ENCODE measurements around the gene MATCAP1. TPM values are rescaled to one million over a fixed set of nuclear protein-coding genes. Genes with fewer than 3 reads are reported as not detected.
A peak's percentile ranks its signal among the peaks of the same experiment; 100 is the strongest.

Gene MATCAP1
- total and polyA plus RNA-seq, 10 of the 15 experiments (the other 5 are each of a cell fraction or from before 2014, with no cell fraction given): 2.8 to 25.8 (median 8.6) TPM

- Histone ChIP-seq H3K9ac (ENCODE audit: control insufficient read depth, insufficient read depth, low read length) (no peak overlapping the region), H3K27me3 (replicated peaks in 1 of 2; ENCODE audit: control insufficient read depth in 2 of 2, insufficient read depth in 2 of 2, low read length in 1 of 2) (peaks cover 2 to 18% of the 10 kb centered on the region in 2 experiments), H3K4me2 (ENCODE audit: control insufficient read depth, insufficient read depth) (no peak overlapping the region), H3K4me1 (ENCODE audit: control insufficient read depth, insufficient read depth, low read length) (peaks cover 48% of the 10 kb centered on the region), H3K79me2 (ENCODE audit: control insufficient read depth, insufficient read depth, low read length) (no peaks in the 10 kb centered on the region; the same call in 1 of the 2 replicates), H3K36me3 (ENCODE audit: control insufficient read depth in 2 of 2, insufficient read depth in 2 of 2, low read length in 1 of 2) (no peaks in the 10 kb centered on the region), H2AFZ (ENCODE audit: control insufficient read depth, low read depth, low read length) (no peak overlapping the region), H4K20me1 (ENCODE audit: control insufficient read depth, insufficient read depth) (no peaks in the 10 kb centered on the region; the same call in 1 of the 2 replicates), H3K4me3 (no peak overlapping the region), H3K9me3 (replicated peaks; ENCODE audit: control insufficient read depth, insufficient read depth, low read length) (no peaks in the 10 kb centered on the region; the same call in 2 of the 3 replicates), H3K27ac (ENCODE audit: control insufficient read depth, insufficient read depth) (no peak overlapping the region)
- ChIA-PET POLR2A (no interaction called here), CTCF (interaction anchor here (0.9 kb wide), 1 partner anchor 9 kb away, joined by 3 read pairs; no protein-coding TSS in a partner anchor), SMC1A (ENCODE audit: uncharacterized antibody, unreplicated experiment) (no interaction called here), RAD21 (ENCODE audit: unreplicated experiment) (no interaction called here)
- intact Hi-C loops (cut with micrococcal nuclease; ENCODE audit: unreplicated experiment): no loop called here
- no peak for ATAC-seq
- BruUV-seq (replicated peaks): no TSS peak
- no peak for FAIRE-seq
- no peak for DNase-seq (ENCODE audit: low read depth, low spot score)
- in situ Hi-C loops (cut with MboI): no loop called here
- TF ChIP-seq MEF2B (IDR thresholded peaks at IDR 0.05; ENCODE audit: partially characterized antibody, poor library complexity, severe bottlenecking) (no peak), POLR2A (IDR thresholded peaks at IDR 0.05; ENCODE audit: low read depth, low read length) (peak; percentile 26; the same call in 1 of the 2 replicates), MAX (IDR thresholded peaks at IDR 0.05; ENCODE audit: low read depth, low read length) (0 out of 2 replicates have a peak, but pooled peaks have one; percentile 18), MLLT1 (IDR thresholded peaks at IDR 0.05) (peak; percentile 64), KAT2A (conservative IDR thresholded peaks at IDR 0.05; ENCODE audit: control insufficient read depth, low read depth, low read length) (no peak), SMARCA5 (IDR thresholded peaks at IDR 0.05) (no peak), RCOR1 (conservative IDR thresholded peaks at IDR 0.05; ENCODE audit: low read depth, low read length) (no peak), ZBTB33 (IDR thresholded peaks at IDR 0.05) (peak; percentile 39; the same call in 1 of the 2 replicates), TBL1XR1 (IDR thresholded peaks at IDR 0.05; ENCODE audit: low read depth, low read length) (no peak)
- 19% methylated on average over 53 of the region's 85 CpGs for WGBS (ENCODE audit: insufficient coverage, insufficient replicate concordance, low lambda C conversion rate, missing lambda C conversion rate)
Measured at GRCh38 chr16:67165121-67166078, 18.4 kb downstream of the MATCAP1 start.
